ENCODE measurements around the gene GPR132. TPM values are rescaled to one million over a fixed set of nuclear protein-coding genes. Genes with fewer than 3 reads are reported as not detected.

The GPR132 gene
- total and polyA plus RNA-seq, 2 donors (not counting 3 experiments of a cell fraction or from before 2014, with no cell fraction given) = not detected

DNA sequence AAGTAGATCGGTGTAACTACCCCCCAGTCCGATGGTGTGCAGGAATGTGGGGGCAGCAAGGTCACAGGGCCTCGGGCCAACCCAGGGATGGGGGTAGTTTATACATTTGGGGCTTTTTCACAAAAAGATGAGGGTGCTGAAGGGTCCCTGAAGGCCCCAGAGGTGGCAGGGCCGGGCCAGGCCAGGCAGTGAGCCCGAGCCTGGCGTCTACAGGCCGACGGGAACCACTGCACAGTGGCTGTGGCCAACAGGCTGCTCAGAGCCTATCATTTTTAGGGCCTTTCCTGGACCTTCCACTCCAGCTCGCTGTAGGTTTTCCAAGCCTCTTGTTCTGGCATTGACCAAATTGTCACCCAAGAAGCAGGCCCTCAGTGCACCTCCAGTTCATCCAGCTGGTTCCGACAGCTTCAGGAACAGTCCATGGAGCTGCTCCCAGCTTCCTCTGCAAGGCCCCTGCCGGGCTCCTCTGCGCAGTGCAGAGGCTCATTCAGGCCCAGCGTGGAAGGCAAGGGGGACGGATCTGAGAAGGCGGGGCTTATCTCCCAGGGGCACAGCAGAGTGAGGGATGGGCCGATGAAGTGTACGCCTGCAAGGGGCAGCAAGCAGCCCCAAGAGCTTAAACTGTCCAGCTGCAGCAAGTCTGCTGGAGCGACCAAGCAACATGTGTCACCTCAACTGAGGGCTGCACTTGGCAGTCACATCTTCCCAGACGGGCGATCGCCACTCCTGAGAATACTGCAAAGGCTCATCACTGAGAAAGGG is 58.2 kb downstream of the GPR132 start:
- no peak for FAIRE-seq
- Histone ChIP-seq H3K4me3 (replicated peaks in 1 of 3; ENCODE audit: insufficient read depth in 1 of 3, low read depth in 1 of 3, low read length in 3 of 3) (no peak overlapping the region), H4K20me1 (replicated peaks; ENCODE audit: control insufficient read depth, extremely low read depth, insufficient read depth, low read length) (no peaks in the 10 kb centered on the region), H3K27me3 (ENCODE audit: control insufficient read depth in 2 of 2, insufficient read depth in 2 of 2, low read length in 2 of 2) (no peaks in the 10 kb centered on the region), H3K79me2 (ENCODE audit: control insufficient read depth, insufficient read depth, low read length) (peaks cover 29% of the 10 kb centered on the region), H3K4me2 (ENCODE audit: insufficient read depth, low read length) (no peak overlapping the region), H3K4me1 (ENCODE audit: control insufficient read depth, extremely low read depth, insufficient read depth, low read length) (no peaks in the 10 kb centered on the region), H3K9me3 (replicated peaks; ENCODE audit: control insufficient read depth, insufficient read depth, low read length) (no peaks in the 10 kb centered on the region), H3K9ac (replicated peaks; ENCODE audit: extremely low read depth, insufficient read depth, low read length) (no peak overlapping the region), H3K27ac (ENCODE audit: insufficient read depth, low read depth, low read length) (no peak overlapping the region), H2AFZ (ENCODE audit: low read depth, low read length) (no peak overlapping the region), H3K9me1 (replicated peaks; ENCODE audit: control insufficient read depth, extremely low read depth, insufficient read depth, low read length) (no peaks in the 10 kb centered on the region), H3K36me3 (ENCODE audit: control insufficient read depth in 2 of 2, extremely low read depth in 1 of 2, insufficient read depth in 2 of 2, low read length in 2 of 2) (peaks cover 9 to 16% of the 10 kb centered on the region in 2 experiments)
- no peak for DNase-seq (ENCODE audit: low read depth, low spot score)
- BruUV-seq (replicated peaks) = no TSS peak
- dilution Hi-C loops (cut with MboI; ENCODE audit: extremely low pct_ligation_motif_present, low sequenced_read_pairs) = no loop called here
- POLR2A ChIA-PET = interaction anchor here (0.7 kb wide), 1 partner anchor 12 kb away, joined by 3 read pairs; no protein-coding TSS in a partner anchor
- no peak for TF ChIP-seq POLR2A (IDR thresholded peaks at IDR 0.05; ENCODE audit: low read depth, low read length)
- no peak for TF ChIP-seq GATA2 (IDR thresholded peaks at IDR 0.05; ENCODE audit: insufficient read depth, insufficient read length, low read depth, low read length)
- no peak for TF ChIP-seq EZH2 (IDR thresholded peaks at IDR 0.05; ENCODE audit: borderline replicate concordance, low read depth, low read length, severe bottlenecking)
- TF ChIP-seq MYC (IDR thresholded peaks at IDR 0.05; ENCODE audit: low read depth, low read length) = no peak
- TF ChIP-seq JUN (IDR thresholded peaks at IDR 0.05; ENCODE audit: borderline replicate concordance, insufficient read depth, insufficient read length, low read depth) = no peak
- TF ChIP-seq MAX (IDR thresholded peaks at IDR 0.05; ENCODE audit: insufficient read depth, insufficient read length) = no peak
- TF ChIP-seq FOS (IDR thresholded peaks at IDR 0.05; ENCODE audit: borderline replicate concordance, insufficient read depth, low read length) = no peak
- TF ChIP-seq POLR2AphosphoS5 (IDR thresholded peaks at IDR 0.05; ENCODE audit: insufficient read depth, low read depth, low read length) = no peak
- no peak for TF ChIP-seq CTCF (IDR thresholded peaks at IDR 0.05; ENCODE audit: extremely low read depth in 1 of 2, insufficient read depth in 1 of 2, low read depth in 1 of 2, low read length in 2 of 2)
- intact Hi-C loops (cut with micrococcal nuclease) = no loop called here
- CTCF ChIA-PET = interaction anchor here (1.7 kb wide), 1 partner anchor 39 kb away, joined by 9 read pairs; no protein-coding TSS in a partner anchor
